Fibroblast of lung (primary cell): ENCODE results near the gene NMD3.

Source experiments
- CTCF ChIP-seq, 2 donors: IDR thresholded peaks in 1 of 2; conservative IDR thresholded peaks in 1 of 2; 1 replicate in 1 of 2; 2 replicates in 1 of 2; pipeline ENCODE4 v1.5.1; 2011 to 2012; ENCODE audit warnings: low read length in 2 of 2, control low read depth in 1 of 2, inconsistent platforms in 1 of 2, low read depth in 1 of 2, mild to moderate bottlenecking in 1 of 2
- EZH2 ChIP-seq: IDR thresholded peaks from 2 replicates; pipeline ENCODE4 v1.5.1; 2012; ENCODE audit warnings: low read length, control low read depth, mild to moderate bottlenecking; ENCODE audit errors: missing control alignments

GRCh38 chr3:161203485-161204098, 17.5 kb upstream of the NMD3 start:
- TF ChIP-seq CTCF (conservative IDR thresholded peaks at IDR 0.05 in 1 of 2, IDR thresholded peaks at IDR 0.05 in 1 of 2; ENCODE audit: low read depth in 1 of 2, low read length in 2 of 2) (no peak), EZH2 (no peak)
